GM12878 (cell line): ENCODE data around the gene CDKN2AIPNL. TPM values are rescaled to one million over a fixed set of nuclear protein-coding genes. Genes with fewer than 3 reads are reported as not detected.

Experiments used
- ATAC-seq: fragments of 200-7000 bp; cut with Tn5 transposase; 3 replicates; pipeline ENCODE4 v1.9.1; 2020; ENCODE audit warnings: mild to moderate bottlenecking, moderate library complexity
- BruUV-seq: library from RNA; stranded (reverse); fragments of 400-500 nt; replicated peaks from 2 replicates; lab custom pipeline; 2021; lab: Mats Ljungman, UMichigan
- CTCF ChIA-PET: fragments of 300-600 bp; sonication (Branson Sonifier 250); formaldehyde crosslinking; extraction: SDS; loops from one replicate; lab custom pipeline; 2021; ENCODE audit warnings: inconsistent platforms; lab: Yijun Ruan, JAX
- POLR2A ChIA-PET: fragments of 350-600 bp; formaldehyde crosslinking; extraction: SDS; loops from one replicate; lab custom pipeline; 2021; ENCODE audit warnings: inconsistent platforms; lab: Charles Lee
- RAD21 ChIA-PET: fragments of 300-600 bp; sonication (Branson Sonifier 250); formaldehyde crosslinking; loops from one replicate; lab custom pipeline; 2023; ENCODE audit warnings: antibody characterized with exemption; ENCODE audit not compliant: unreplicated experiment; lab: Charles Lee
- SMC1A ChIA-PET: fragments of 300-600 bp; sonication (Branson Sonifier 250); formaldehyde crosslinking; loops from one replicate; lab custom pipeline; 2023; ENCODE audit not compliant: unreplicated experiment, uncharacterized antibody; lab: Charles Lee
- DNase-seq: peaks from one replicate; pipeline ENCODE4 v3.0.0-alpha.2; 2011; ENCODE audit warnings: low read depth, low spot score
- FAIRE-seq: peaks from 3 replicates; lab custom pipeline; 2011; peaks lifted over from hg19 to GRCh38; lab: Jason Lieb, UNC
- H2AFZ ChIP-seq: 2 replicates; pipeline ENCODE4 v1.6.0; 2011; ENCODE audit warnings: low read depth, low read length, control low read depth; ENCODE audit not compliant: control insufficient read depth
- H3K27ac ChIP-seq: 2 replicates; pipeline ENCODE4 v1.5.1; 2011; ENCODE audit warnings: control low read depth; ENCODE audit not compliant: control insufficient read depth, insufficient read depth
- H3K27me3 ChIP-seq, 2 experiments: replicated peaks in 1 of 2; 2 replicates each; pipeline versions ENCODE4 v1.6.0 to v1.6.1; 2011; ENCODE audit warnings: low read length in 1 of 2; ENCODE audit not compliant: control insufficient read depth in 2 of 2, insufficient read depth in 2 of 2
- H3K36me3 ChIP-seq, 2 experiments: 2 replicates each; pipeline ENCODE4 v1.5.1; 2011; ENCODE audit warnings: low read length in 1 of 2; ENCODE audit not compliant: control insufficient read depth in 2 of 2, insufficient read depth in 2 of 2
- H3K4me1 ChIP-seq: 2 replicates; pipeline ENCODE4 v1.6.1; 2011; ENCODE audit warnings: mild to moderate bottlenecking, low read length, moderate library complexity, mixed read lengths; ENCODE audit not compliant: control insufficient read depth, insufficient read depth
- H3K4me2 ChIP-seq: 2 replicates; pipeline ENCODE4 v1.6.0; 2011; ENCODE audit warnings: control low read depth; ENCODE audit not compliant: control insufficient read depth, insufficient read depth
- H3K4me3 ChIP-seq: fragments of 200-600 bp; sonication (generic); 2 replicates; pipeline ENCODE4 v1.5.1; 2016
- H3K79me2 ChIP-seq: 2 replicates; pipeline ENCODE4 v1.6.0; 2011; ENCODE audit warnings: low read length; ENCODE audit not compliant: control insufficient read depth, insufficient read depth
- H3K9ac ChIP-seq: 2 replicates; pipeline ENCODE4 v1.8.0; 2011; ENCODE audit warnings: low read length, control low read depth, mixed read lengths; ENCODE audit not compliant: control insufficient read depth, insufficient read depth
- H3K9me3 ChIP-seq: replicated peaks from 3 replicates; pipeline ENCODE4 v1.5.1; 2011; ENCODE audit warnings: mild to moderate bottlenecking, low read length; ENCODE audit not compliant: control insufficient read depth, insufficient read depth
- H4K20me1 ChIP-seq: 2 replicates; pipeline ENCODE4 v1.6.0; 2011; ENCODE audit not compliant: control insufficient read depth, insufficient read depth
- CREM ChIP-seq: IDR thresholded peaks from 2 replicates; pipeline ENCODE4 v1.6.1; 2014; ENCODE audit warnings: antibody characterized with exemption, low read depth
- LARP7 ChIP-seq: fragments of 450-650 bp; IDR thresholded peaks from 2 replicates; pipeline ENCODE4 v1.6.1; 2017; ENCODE audit warnings: mild to moderate bottlenecking
- NFYA ChIP-seq: IDR thresholded peaks from 2 replicates; pipeline ENCODE4 v1.6.1; 2011; ENCODE audit warnings: low read depth, mild to moderate bottlenecking, low read length, improper control_type of control experiment, borderline replicate concordance
- NFYB ChIP-seq: IDR thresholded peaks from 2 replicates; pipeline ENCODE4 v1.6.1; 2011; ENCODE audit warnings: low read depth, mild to moderate bottlenecking, low read length, improper control_type of control experiment, moderate library complexity; ENCODE audit not compliant: insufficient read depth
- NRF1 ChIP-seq: conservative IDR thresholded peaks from 2 replicates; pipeline ENCODE4 v1.6.1; 2011; ENCODE audit warnings: mild to moderate bottlenecking, low read depth, low read length, improper control_type of control experiment
- PML ChIP-seq: IDR thresholded peaks from 2 replicates; pipeline ENCODE4 v1.6.1; 2012; ENCODE audit warnings: low read length, inconsistent platforms
- RAD21 ChIP-seq: IDR thresholded peaks from 2 replicates; pipeline ENCODE4 v1.6.1; 2011; ENCODE audit warnings: mild to moderate bottlenecking, low read depth, low read length, moderate library complexity; ENCODE audit not compliant: insufficient read depth
- RBBP5 ChIP-seq: fragments of 200-600 bp; sonication (generic); conservative IDR thresholded peaks from 2 replicates; pipeline ENCODE4 v1.6.1; 2016
- SIX5 ChIP-seq: IDR thresholded peaks from 2 replicates; pipeline ENCODE4 v1.6.1; 2011; ENCODE audit warnings: mild to moderate bottlenecking, low read depth, low read length, moderate library complexity; ENCODE audit not compliant: severe bottlenecking
- SREBF2 ChIP-seq: IDR thresholded peaks from 2 replicates; pipeline ENCODE4 v1.6.1; 2012; ENCODE audit warnings: mild to moderate bottlenecking, low read length
- TCF3 ChIP-seq: IDR thresholded peaks from 2 replicates; pipeline ENCODE4 v1.6.1; 2012; ENCODE audit warnings: low read depth, mild to moderate bottlenecking, low read length, borderline replicate concordance; ENCODE audit not compliant: insufficient read depth
- USF2 ChIP-seq: IDR thresholded peaks from 2 replicates; pipeline ENCODE4 v1.6.1; 2011; ENCODE audit warnings: low read depth, low read length, improper control_type of control experiment, borderline replicate concordance
- ZNF384 ChIP-seq: IDR thresholded peaks from 2 replicates; pipeline ENCODE4 v1.6.1; 2012; ENCODE audit warnings: low read depth, mild to moderate bottlenecking, low read length, improper control_type of control experiment, borderline replicate concordance
- WGBS: methylation state at CpG from one replicate; pipeline ENCODE4 v1.1.6; 2016; ENCODE audit warnings: low lambda C conversion rate; ENCODE audit not compliant: insufficient replicate concordance, insufficient coverage; ENCODE audit errors: missing lambda C conversion rate; 5-methylcytosine and 5-hydroxymethylcytosine counted together
- in situ Hi-C: fragments of 300-500 bp; cut with MboI; formaldehyde crosslinking; loops from 9 replicates; pipeline ENCODE4 v1.14.3; 2018; ENCODE audit warnings: mixed read lengths
- intact Hi-C: fragments of 100-400 bp; cut with micrococcal nuclease; formaldehyde crosslinking; loops from one replicate; pipeline ENCODE4 v1.14.2; 2022; ENCODE audit not compliant: unreplicated experiment
- polyA plus RNA-seq, 11 experiments: library from polyadenylated mRNA; depleted of rRNA in 4 of 11; unstranded in 6 of 11; stranded (reverse) in 5 of 11; fragments of >200 nt; fragmentation: Nextera tagmentation in 4 of 11; fragmentation: Illumina TruSeq in 1 of 11; extraction: Ambion mirVana in 4 of 11; extraction: Trizol in 1 of 11; gene quantifications; 1 replicate in 1 of 11; 2 replicates in 10 of 11; pipeline versions ENCODE4 v1.2.1 to v1.2.3, GENCODE V29; 2011 to 2016; ENCODE audit warnings: inconsistent platforms in 2 of 11, missing spikeins in 2 of 11, low read depth in 1 of 11
- total RNA-seq, 4 experiments: library from RNA; depleted of rRNA in 3 of 4; stranded (reverse); fragments of >200 nt in 3 of 4; fragmentation: Illumina TruSeq in 1 of 4; extraction: Trizol in 1 of 4; gene quantifications; 2 replicates each; pipeline versions ENCODE4 v1.2.1 to v1.2.3, GENCODE V29; 2013 to 2021

The CDKN2AIPNL gene
- total and polyA plus RNA-seq, 10 of the 15 experiments (the other 5 are each of a cell fraction or from before 2014, with no cell fraction given), result 23.5 to 72.0 (median 36.6) TPM

GRCh38 chr5:134406390-134406789 lies 5.3 kb downstream of the CDKN2AIPNL start (continued):
- TF ChIP-seq TCF3, result no peak

GRCh38 chr5:134403951-134404350 lies 7.7 kb downstream of the CDKN2AIPNL start:
- FAIRE-seq (no peak), ATAC-seq (no peak), DNase-seq (no peak)
- SMC1A ChIA-PET, result interaction anchor here (1.4 kb wide), 1 partner anchor 12 kb away, joined by 3 read pairs; no protein-coding TSS in a partner anchor
- Histone ChIP-seq H3K27ac (no peak overlapping the region), H3K4me3 (no peak overlapping the region), H3K9me3 (no peaks in the 10 kb centered on the region), H4K20me1 (no peaks in the 10 kb centered on the region), H2AFZ (no peak overlapping the region), H3K79me2 (no peaks in the 10 kb centered on the region), H3K27me3 (no peaks in the 10 kb centered on the region), H3K4me1 (no peaks in the 10 kb centered on the region), H3K9ac (no peak overlapping the region), H3K4me2 (no peak overlapping the region), H3K36me3 (peaks cover 0 to 5% of the 10 kb centered on the region in 2 experiments; a peak in 3 of 4 replicates)
- CTCF ChIA-PET, result no interaction called here
- BruUV-seq, result no TSS peak
- TF ChIP-seq ZNF384 (no peak), PML (no peak), NFYA (no peak)
- POLR2A ChIA-PET, result interaction anchor here (1.0 kb wide), 1 partner anchor 10 kb away, joined by 3 read pairs; no protein-coding TSS in a partner anchor
- 99% methylated on average over 5 of the region's 5 CpGs for WGBS
- in situ Hi-C loops (no loop called here), intact Hi-C loops (no loop called here)
- RAD21 ChIA-PET, result interaction anchor here (1.1 kb wide), 1 partner anchor 33 kb away, joined by 4 read pairs; no protein-coding TSS in a partner anchor

GRCh38 chr5:134398609-134399155 lies 13.0 kb downstream of the CDKN2AIPNL start:
- SMC1A ChIA-PET, result interaction anchor here (1.6 kb wide), 1 partner anchor 12 kb away, joined by 3 read pairs; the partner anchor contains the start of gene CDKN2AIPNL
- no peak for FAIRE-seq
- ATAC-seq, result no peak
- DNase-seq, result no peak
- CTCF ChIA-PET, result interaction anchor here (0.5 kb wide), 1 partner anchor 96 kb away, joined by 3 read pairs; no protein-coding TSS in a partner anchor
- Histone ChIP-seq H4K20me1 (no peaks in the 10 kb centered on the region), H3K4me1 (no peaks in the 10 kb centered on the region), H3K4me2 (no peak overlapping the region), H3K27me3 (no peaks in the 10 kb centered on the region), H3K4me3 (no peak overlapping the region), H3K9ac (no peak overlapping the region), H3K79me2 (no peaks in the 10 kb centered on the region), H2AFZ (no peak overlapping the region), H3K27ac (no peak overlapping the region), H3K9me3 (no peaks in the 10 kb centered on the region), H3K36me3 (peaks cover 2% of the 10 kb centered on the region in 2 experiments; a peak in 3 of 4 replicates)
- RAD21 ChIA-PET, result no interaction called here
- TF ChIP-seq PML, result no peak
- TF ChIP-seq LARP7, result no peak
- no peak for TF ChIP-seq SREBF2
- no peak for TF ChIP-seq SIX5
- TF ChIP-seq NRF1, result no peak
- TF ChIP-seq RBBP5, result no peak
- no peak for TF ChIP-seq CREM
- TF ChIP-seq USF2, result no peak
- no peak for TF ChIP-seq NFYB
- TF ChIP-seq RAD21, result no peak
- POLR2A ChIA-PET, result no interaction called here
- WGBS, result 90% methylated on average over 2 of the region's 2 CpGs
- BruUV-seq, result no TSS peak
- intact Hi-C loops (no loop called here), in situ Hi-C loops (no loop called here)
